K562 (cell line): Measurements from ENCODE around the gene CD320. TPM values are rescaled to one million over a fixed set of nuclear protein-coding genes. Genes with fewer than 3 reads are reported as not detected.
A peak's percentile ranks its signal among the peaks of the same experiment; 100 is the strongest.

Experiments
- BRD9 ChIP-seq: fragments of 450-650 bp; IDR thresholded peaks from 2 replicates; pipeline ENCODE4 v1.6.1; 2018; ENCODE audit warnings: low read depth; ENCODE audit not compliant: partially characterized antibody
- CSDE1 ChIP-seq, 2 experiments: fragments of 450-650 bp; IDR thresholded peaks; 2 replicates each; pipeline ENCODE4 v1.6.1; 2016; ENCODE audit warnings: mild to moderate bottlenecking in 1 of 2
- DPF2 ChIP-seq: fragments of 450-650 bp; IDR thresholded peaks from 2 replicates; pipeline ENCODE4 v1.6.1; 2016
- EGR1 ChIP-seq: fragments of 450-650 bp; conservative IDR thresholded peaks from 2 replicates; pipeline ENCODE4 v1.6.1; 2017; ENCODE audit warnings: mild to moderate bottlenecking
- HEY1 ChIP-seq: fragments of 250-450 bp; sonication (Bioruptor Pico); IDR thresholded peaks from 2 replicates; pipeline ENCODE4 v1.5.0; 2020; ENCODE audit warnings: mild to moderate bottlenecking, moderate library complexity, borderline replicate concordance
- MAFK ChIP-seq: IDR thresholded peaks from 2 replicates; pipeline ENCODE4 v1.6.1; 2011; ENCODE audit warnings: low read length, improper control_type of control experiment
- NFATC3 ChIP-seq: fragments of 450-650 bp; IDR thresholded peaks from 2 replicates; pipeline ENCODE4 v1.6.1; 2017; ENCODE audit warnings: mild to moderate bottlenecking
- NFIC ChIP-seq: fragments of 450-650 bp; IDR thresholded peaks from 2 replicates; pipeline ENCODE4 v1.6.1; 2017; ENCODE audit warnings: mild to moderate bottlenecking, inconsistent platforms
- NR2C2 ChIP-seq, 2 experiments: fragments of 200-800 bp in 1 of 2; sonication (Bioruptor generic) in 1 of 2; sonication (generic) in 1 of 2; formaldehyde crosslinking in 1 of 2; IDR thresholded peaks; 2 replicates each; pipeline versions ENCODE4 v1.6.1 to v1.8.0; 2016 to 2022; ENCODE audit warnings: mild to moderate bottlenecking in 1 of 2, missing compliant biosample characterization in 1 of 2, missing genetic modification characterization in 1 of 2, missing genetic modification reagents in 1 of 2
- NUFIP1 ChIP-seq: fragments of 450-650 bp; IDR thresholded peaks from 2 replicates; pipeline ENCODE4 v1.6.1; 2018; ENCODE audit not compliant: partially characterized antibody
- PCBP2 ChIP-seq: fragments of 200-400 bp; formaldehyde crosslinking; IDR thresholded peaks from 2 replicates; pipeline ENCODE4 v1.6.1; 2018; ENCODE audit warnings: low read length, low read depth, mild to moderate bottlenecking, moderate library complexity; ENCODE audit not compliant: poor library complexity, severe bottlenecking
- RAD21 ChIP-seq, 2 experiments: fragments of 250-450 bp in 1 of 2; fragments of 450-650 bp in 1 of 2; sonication (Bioruptor Pico) in 1 of 2; formaldehyde crosslinking in 1 of 2; IDR thresholded peaks in 1 of 2; conservative IDR thresholded peaks in 1 of 2; 2 replicates each; pipeline versions ENCODE4 v1.4.0 to v1.8.0; 2020 to 2022; ENCODE audit warnings: mild to moderate bottlenecking in 2 of 2, moderate library complexity in 1 of 2
- SMARCE1 ChIP-seq: fragments of 450-650 bp; IDR thresholded peaks from 2 replicates; pipeline ENCODE4 v1.7.1; 2016; ENCODE audit warnings: mild to moderate bottlenecking
- SRF ChIP-seq, 2 experiments: fragments of 250-450, 450-650 bp in 1 of 2; sonication (Bioruptor Pico) in 1 of 2; sonication (generic) in 1 of 2; formaldehyde crosslinking; IDR thresholded peaks; 2 replicates each; pipeline versions ENCODE4 v1.5.0 to v1.5.1; 2020 to 2022; ENCODE audit warnings: mild to moderate bottlenecking in 1 of 2, missing genetic modification reagents in 1 of 2
- SRSF1 ChIP-seq: fragments of 200-400 bp; formaldehyde crosslinking; IDR thresholded peaks from 2 replicates; pipeline ENCODE4 v1.6.1; 2017; ENCODE audit warnings: mild to moderate bottlenecking, low read depth, low read length, moderate library complexity
- TAF15 ChIP-seq: fragments of 200-400 bp; formaldehyde crosslinking; IDR thresholded peaks from 2 replicates; pipeline ENCODE4 v1.6.1; 2017; ENCODE audit warnings: mild to moderate bottlenecking, low read depth, low read length, moderate library complexity
- THRAP3 ChIP-seq: fragments of 450-650 bp; IDR thresholded peaks from 2 replicates; pipeline ENCODE4 v1.6.1; 2016; ENCODE audit warnings: mild to moderate bottlenecking, inconsistent platforms, borderline replicate concordance
- TRIM28 ChIP-seq: fragments of 450-650 bp; IDR thresholded peaks from 2 replicates; pipeline ENCODE4 v1.6.1; 2017
- ZEB2 ChIP-seq: fragments of 450-650 bp; IDR thresholded peaks from 2 replicates; pipeline ENCODE4 v1.6.1; 2016
- ZNF143 ChIP-seq: sonication (generic); formaldehyde crosslinking; IDR thresholded peaks from 2 replicates; pipeline ENCODE4 v1.9.0; 2022; ENCODE audit warnings: mild to moderate bottlenecking, missing genetic modification reagents
- ZNF217 ChIP-seq: sonication (generic); formaldehyde crosslinking; IDR thresholded peaks from 2 replicates; pipeline ENCODE4 v1.8.0; 2022; ENCODE audit warnings: mild to moderate bottlenecking, missing genetic modification reagents
- ZNF224 ChIP-seq: sonication (generic); formaldehyde crosslinking; IDR thresholded peaks from 2 replicates; pipeline ENCODE4 v1.8.0; 2022; ENCODE audit warnings: mild to moderate bottlenecking, missing genetic modification reagents
- polyA plus RNA-seq, 8 experiments: library from polyadenylated mRNA; depleted of rRNA in 4 of 8; stranded (reverse) in 5 of 8; unstranded in 3 of 8; fragments of >200 nt; fragmentation: Nextera tagmentation in 2 of 8; fragmentation: Illumina TruSeq in 1 of 8; extraction: Ambion mirVana in 2 of 8; extraction: Trizol in 1 of 8; gene quantifications; 2 replicates each; pipeline versions ENCODE4 v1.2.1 to v1.2.3, GENCODE V29; 2011 to 2014; ENCODE audit warnings: inconsistent platforms in 1 of 8, missing spikeins in 1 of 8
- total RNA-seq, 7 experiments: library from RNA; depleted of rRNA in 6 of 7; stranded (reverse); fragments of >200 nt in 6 of 7; fragmentation: Illumina TruSeq in 2 of 7; extraction: Trizol in 2 of 7; gene quantifications; 2 replicates each; pipeline versions ENCODE4 v1.2.1 to v1.2.3, GENCODE V29; 2011 to 2021; ENCODE audit warnings: low replicate concordance in 1 of 7
- TF ChIP-seq, protein P1 (sequence below): fragments of 450-650 bp; IDR thresholded peaks from 2 replicates; pipeline ENCODE4 v1.6.1; 2018; ENCODE audit warnings: mild to moderate bottlenecking, low read depth; ENCODE audit not compliant: partially characterized antibody
- TF ChIP-seq, protein P2 (sequence below): fragments of 250-450 bp; sonication (Bioruptor Pico); IDR thresholded peaks from 2 replicates; pipeline ENCODE4 v1.5.0; 2021; ENCODE audit warnings: mild to moderate bottlenecking, borderline replicate concordance

Gene CD320
- total and polyA plus RNA-seq, 9 of the 15 experiments (the other 6 are each of a cell fraction or from before 2014, with no cell fraction given): 0.45 to 94.5 (median 34.4) TPM

- TF ChIP-seq PCBP2 (no peak), ZNF143 (peak; percentile 47), TRIM28 (no peak), TAF15 (no peak), EGR1 (no peak; the same call in 1 of the 2 replicates), NFATC3 (no peak), BRD9 (no peak), NFIC (peak; percentile 89), ZNF217 (CRISPR knock-in tag) (no peak), RAD21 (CRISPR knock-in tag; conservative IDR thresholded peaks at IDR 0.05 in 1 of 2, IDR thresholded peaks at IDR 0.05 in 1 of 2) (no peak), DPF2 (no peak), SRF (CRISPR knock-in tag; IDR thresholded peaks at IDR 0.05) (0 out of 4 replicates have a peak, but pooled peaks have one; percentile 17 to 27), NR2C2 (CRISPR knock-in tag; IDR thresholded peaks at IDR 0.05) (peak; percentile 72; the same call in 1 of the 2 replicates), NR2C2 (tag; IDR thresholded peaks at IDR 0.05) (peak; percentile 47; the same call in 1 of the 2 replicates), ZEB2 (no peak), ZNF224 (CRISPR knock-in tag) (peak; percentile 84), SMARCE1 (no peak), MAFK (peak; percentile 91), HEY1 (CRISPR knock-in tag) (0 out of 2 replicates have a peak, but pooled peaks have one; percentile 4), NUFIP1 (no peak), SRSF1 (no peak), CSDE1 (IDR thresholded peaks at IDR 0.05) (no peak), THRAP3 (no peak)
- TF ChIP-seq, protein P1, sequence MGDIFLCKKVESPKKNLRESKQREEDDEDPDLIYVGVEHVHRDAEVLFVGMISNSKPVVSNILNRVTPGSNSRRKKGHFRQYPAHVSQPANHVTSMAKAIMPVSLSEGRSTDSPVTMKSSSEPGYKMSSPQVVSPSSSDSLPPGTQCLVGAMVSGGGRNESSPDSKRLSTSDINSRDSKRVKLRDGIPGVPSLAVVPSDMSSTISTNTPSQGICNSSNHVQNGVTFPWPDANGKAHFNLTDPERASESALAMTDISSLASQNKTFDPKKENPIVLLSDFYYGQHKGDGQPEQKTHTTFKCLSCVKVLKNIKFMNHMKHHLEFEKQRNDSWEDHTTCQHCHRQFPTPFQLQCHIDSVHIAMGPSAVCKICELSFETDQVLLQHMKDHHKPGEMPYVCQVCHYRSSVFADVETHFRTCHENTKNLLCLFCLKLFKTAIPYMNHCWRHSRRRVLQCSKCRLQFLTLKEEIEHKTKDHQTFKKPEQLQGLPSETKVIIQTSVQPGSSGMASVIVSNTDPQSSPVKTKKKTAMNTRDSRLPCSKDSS: no peak
- TF ChIP-seq, protein P2, sequence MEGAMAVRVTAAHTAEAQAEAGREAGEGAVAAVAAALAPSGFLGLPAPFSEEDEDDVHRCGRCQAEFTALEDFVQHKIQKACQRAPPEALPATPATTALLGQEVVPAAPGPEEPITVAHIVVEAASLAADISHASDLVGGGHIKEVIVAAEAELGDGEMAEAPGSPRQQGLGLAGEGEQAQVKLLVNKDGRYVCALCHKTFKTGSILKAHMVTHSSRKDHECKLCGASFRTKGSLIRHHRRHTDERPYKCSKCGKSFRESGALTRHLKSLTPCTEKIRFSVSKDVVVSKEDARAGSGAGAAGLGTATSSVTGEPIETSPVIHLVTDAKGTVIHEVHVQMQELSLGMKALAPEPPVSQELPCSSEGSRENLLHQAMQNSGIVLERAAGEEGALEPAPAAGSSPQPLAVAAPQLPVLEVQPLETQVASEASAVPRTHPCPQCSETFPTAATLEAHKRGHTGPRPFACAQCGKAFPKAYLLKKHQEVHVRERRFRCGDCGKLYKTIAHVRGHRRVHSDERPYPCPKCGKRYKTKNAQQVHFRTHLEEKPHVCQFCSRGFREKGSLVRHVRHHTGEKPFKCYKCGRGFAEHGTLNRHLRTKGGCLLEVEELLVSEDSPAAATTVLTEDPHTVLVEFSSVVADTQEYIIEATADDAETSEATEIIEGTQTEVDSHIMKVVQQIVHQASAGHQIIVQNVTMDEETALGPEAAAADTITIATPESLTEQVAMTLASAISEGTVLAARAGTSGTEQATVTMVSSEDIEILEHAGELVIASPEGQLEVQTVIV: peak; percentile 46; the same call in 1 of the 2 replicates
These were observed at the start of gene CD320 (continued) for GRCh38 chr19:8307965-8308866.
